ENCODE results near the gene HOOK1.

DNA sequence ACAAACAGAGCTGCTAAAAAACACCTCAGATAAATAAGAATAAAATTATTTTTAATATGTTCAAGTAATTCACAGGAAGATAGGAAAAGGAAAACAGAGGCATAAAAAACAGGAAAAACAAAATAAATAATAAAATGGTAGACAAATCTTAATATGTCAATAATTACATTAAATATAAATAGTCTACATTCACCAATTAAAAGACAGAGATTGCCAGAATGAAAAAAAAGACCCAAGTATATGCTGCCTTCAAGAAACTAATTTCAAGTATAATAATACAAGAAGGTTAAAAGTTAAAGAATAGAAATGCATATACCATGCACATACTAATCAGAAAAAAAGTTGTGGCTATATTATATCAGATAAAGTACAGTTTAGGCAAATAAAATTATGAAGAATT is 109.9 kb downstream of the HOOK1 start:
- TF ChIP-seq, protein P1, sequence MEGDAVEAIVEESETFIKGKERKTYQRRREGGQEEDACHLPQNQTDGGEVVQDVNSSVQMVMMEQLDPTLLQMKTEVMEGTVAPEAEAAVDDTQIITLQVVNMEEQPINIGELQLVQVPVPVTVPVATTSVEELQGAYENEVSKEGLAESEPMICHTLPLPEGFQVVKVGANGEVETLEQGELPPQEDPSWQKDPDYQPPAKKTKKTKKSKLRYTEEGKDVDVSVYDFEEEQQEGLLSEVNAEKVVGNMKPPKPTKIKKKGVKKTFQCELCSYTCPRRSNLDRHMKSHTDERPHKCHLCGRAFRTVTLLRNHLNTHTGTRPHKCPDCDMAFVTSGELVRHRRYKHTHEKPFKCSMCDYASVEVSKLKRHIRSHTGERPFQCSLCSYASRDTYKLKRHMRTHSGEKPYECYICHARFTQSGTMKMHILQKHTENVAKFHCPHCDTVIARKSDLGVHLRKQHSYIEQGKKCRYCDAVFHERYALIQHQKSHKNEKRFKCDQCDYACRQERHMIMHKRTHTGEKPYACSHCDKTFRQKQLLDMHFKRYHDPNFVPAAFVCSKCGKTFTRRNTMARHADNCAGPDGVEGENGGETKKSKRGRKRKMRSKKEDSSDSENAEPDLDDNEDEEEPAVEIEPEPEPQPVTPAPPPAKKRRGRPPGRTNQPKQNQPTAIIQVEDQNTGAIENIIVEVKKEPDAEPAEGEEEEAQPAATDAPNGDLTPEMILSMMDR (IDR thresholded peaks at IDR 0.05), result no peak
- TF ChIP-seq ZFX (IDR thresholded peaks at IDR 0.05; ENCODE audit: borderline replicate concordance), result no peak
